ENCODE measurements around the gene ACRBP. TPM values are rescaled to one million over a fixed set of nuclear protein-coding genes. Genes with fewer than 3 reads are reported as not detected.

ACRBP gene
- total RNA-seq (2021), result 4.2 and 6.1 TPM in 2 replicates
- percentile 31 among the genes with signal in this experiment for Bru-seq, nascent RNA
- percentile 40 among the genes with signal in this experiment for BruChase-seq, experiment 1, labeled RNA remaining after a 2-hour chase
- BruChase-seq, experiment 2, labeled RNA remaining after a 6-hour chase, result percentile 36 among the genes with signal in this experiment
- long read RNA-seq, result 0 reads

GRCh38 chr12:6647083-6647604, at the start of gene ACRBP:
Gene ACRBP (minus strand): TSS chr12:6647432. CDS start chr12:6647366, 66 bp downstream.
- TF ChIP-seq CTCF (conservative IDR thresholded peaks at IDR 0.05), result no peak
- intact Hi-C loops (cut with micrococcal nuclease; ENCODE audit: unreplicated experiment), result no loop called here
- no peak within 1 kb of the TSS for H3K4me3 ChIP-seq
- ChIA-PET CTCF (no interaction called here), POLR2A (ENCODE audit: unreplicated experiment) (no interaction called here)
- no peak for DNase-seq
- peaks cover 17% of the 10 kb centered on the region; the same call in 1 of the 2 replicates for H3K36me3 ChIP-seq (ENCODE audit: low read depth)
- H3K4me2 ChIP-seq, result no peak within 1 kb of the TSS
- no peaks in the 10 kb centered on the region for H4K20me1 ChIP-seq (ENCODE audit: insufficient read depth)
- BruUV-seq (replicated peaks), result no TSS peak
- H2AFZ ChIP-seq, result no peak within 1 kb of the TSS
- no peaks in the 10 kb centered on the region for H3K79me2 ChIP-seq (ENCODE audit: low read depth)
- no peaks in the 10 kb centered on the region for H3K4me1 ChIP-seq (replicated peaks; ENCODE audit: insufficient read depth)
- H3K27ac ChIP-seq, result no peak within 1 kb of the TSS
- H3F3A ChIP-seq (ENCODE audit: insufficient read depth, low read depth), result peaks cover 12% of the 10 kb centered on the region; the same call in 1 of the 2 replicates
- H3K27me3 ChIP-seq (ENCODE audit: insufficient read depth, low read depth), result no peaks in the 10 kb centered on the region; the same call in 1 of the 2 replicates
- H3K9me3 ChIP-seq (ENCODE audit: insufficient read depth, low read depth), result peaks cover 8% of the 10 kb centered on the region; the same call in 1 of the 2 replicates
- H3K9me2 ChIP-seq (ENCODE audit: insufficient read depth), result no peaks in the 10 kb centered on the region

GRCh38 chr12:6695313-6696045, 48.2 kb upstream of the ACRBP start:
- Histone ChIP-seq H3K27ac (no peak overlapping the region), H2AFZ (no peak overlapping the region), H3K4me2 (no peak overlapping the region), H3K79me2 (ENCODE audit: low read depth) (peaks cover 8% of the 10 kb centered on the region), H4K20me1 (ENCODE audit: insufficient read depth) (no peaks in the 10 kb centered on the region), H3K4me1 (replicated peaks; ENCODE audit: insufficient read depth) (peaks cover 4% of the 10 kb centered on the region; the same call in 1 of the 2 replicates), H3K4me3 (no peak overlapping the region), H3K9me2 (ENCODE audit: insufficient read depth) (no peaks in the 10 kb centered on the region), H3K36me3 (ENCODE audit: low read depth) (no peaks in the 10 kb centered on the region), H3K9me3 (ENCODE audit: insufficient read depth, low read depth) (no peaks in the 10 kb centered on the region), H3F3A (ENCODE audit: insufficient read depth, low read depth) (peaks cover 13% of the 10 kb centered on the region; the same call in 1 of the 2 replicates), H3K27me3 (ENCODE audit: insufficient read depth, low read depth) (peaks cover 23% of the 10 kb centered on the region)
- POLR2A ChIA-PET (ENCODE audit: unreplicated experiment), result no interaction called here
- CTCF ChIA-PET, result interaction anchor here (0.6 kb wide), 1 partner anchor 207 kb away, joined by 8 read pairs; no protein-coding TSS in a partner anchor
- intact Hi-C loops (cut with micrococcal nuclease; ENCODE audit: unreplicated experiment), result loop anchor here (10.0 kb wide), 1 partner anchor 711 kb away; no protein-coding TSS in a partner anchor
- TF ChIP-seq EZH2 (IDR thresholded peaks at IDR 0.05; ENCODE audit: low read depth) (no peak), CTCF (conservative IDR thresholded peaks at IDR 0.05) (no peak)
- no peak for DNase-seq
- BruUV-seq (replicated peaks), result no TSS peak

- Histone ChIP-seq H3K9me3 (ENCODE audit: insufficient read depth, low read depth) (no peaks in the 10 kb centered on the region), H3K27ac (no peak overlapping the region), H3F3A (ENCODE audit: insufficient read depth, low read depth) (peaks cover 13% of the 10 kb centered on the region; the same call in 1 of the 2 replicates), H3K27me3 (ENCODE audit: insufficient read depth, low read depth) (peaks cover 23% of the 10 kb centered on the region), H4K20me1 (ENCODE audit: insufficient read depth) (no peaks in the 10 kb centered on the region), H3K9me2 (ENCODE audit: insufficient read depth) (no peaks in the 10 kb centered on the region), H3K4me1 (replicated peaks; ENCODE audit: insufficient read depth) (peaks cover 8% of the 10 kb centered on the region; the same call in 1 of the 2 replicates), H3K4me3 (no peak overlapping the region), H3K4me2 (no peak overlapping the region), H2AFZ (no peak overlapping the region), H3K36me3 (ENCODE audit: low read depth) (no peaks in the 10 kb centered on the region), H3K79me2 (ENCODE audit: low read depth) (peaks cover 16% of the 10 kb centered on the region)
- no peak for DNase-seq
- POLR2A ChIA-PET (ENCODE audit: unreplicated experiment), result no interaction called here
- intact Hi-C loops (cut with micrococcal nuclease; ENCODE audit: unreplicated experiment), result loop anchor here (10.0 kb wide), 1 partner anchor 710 kb away; no protein-coding TSS in a partner anchor
- BruUV-seq (replicated peaks), result no TSS peak
- CTCF ChIA-PET, result no interaction called here
- TF ChIP-seq CTCF (conservative IDR thresholded peaks at IDR 0.05) (no peak), EZH2 (IDR thresholded peaks at IDR 0.05; ENCODE audit: low read depth) (no peak)
Observed at GRCh38 chr12:6694701-6695100, 47.5 kb upstream of the ACRBP start.

Data from PC-9 (cell line).